Spleen (tissue), 7 donors: ENCODE results near the gene AGTPBP1.

Experiments used
- CTCF ChIP-seq, 11 experiments: fragments of 200-600 bp in 7 of 11; fragments of 450-650 bp in 4 of 11; sonication (generic) in 4 of 11; IDR thresholded peaks in 8 of 11; conservative IDR thresholded peaks in 3 of 11; 1 replicate in 7 of 11; 2 replicates in 4 of 11; pipeline versions ENCODE4 v1.4.0 to v1.8.0; 2016 to 2021; ENCODE audit warnings: antibody characterized with exemption in 11 of 11, inconsistent platforms in 4 of 11, mild to moderate bottlenecking in 1 of 11
- POLR2A ChIP-seq, 3 donors: fragments of 450-650 bp; IDR thresholded peaks; one replicate each; pipeline ENCODE4 v1.5.1; 2017; ENCODE audit warnings: antibody characterized with exemption in 3 of 3, mild to moderate bottlenecking in 1 of 3
- POLR2AphosphoS5 ChIP-seq, 3 donors: sonication (generic); formaldehyde crosslinking; IDR thresholded peaks; one replicate each; pipeline ENCODE4 v1.5.1; 2017; ENCODE audit warnings: antibody characterized with exemption in 3 of 3
- donor health status: DM: no; HTN: no; CAD: no; lungs with moderate emphysema.
- donor health status: DM: no; HTN: no; CAD: no.
- donor health status: DM: no; HTN: no; CAD: no.

GRCh38 chr9:85528142-85528541, 213.6 kb downstream of the AGTPBP1 start:
- TF ChIP-seq POLR2A (IDR thresholded peaks at IDR 0.05) (no peak), CTCF (IDR thresholded peaks at IDR 0.05 in 8 of 11, conservative IDR thresholded peaks at IDR 0.05 in 3 of 11) (no peak), POLR2AphosphoS5 (IDR thresholded peaks at IDR 0.05) (no peak)
